Keratinocyte (primary cell): ENCODE results near the gene OAT. TPM values are rescaled to one million over a fixed set of nuclear protein-coding genes. Genes with fewer than 3 reads are reported as not detected.

Source experiments
- DNase-seq: peaks from one replicate; pipeline ENCODE4 v3.0.0-alpha.2; 2011; ENCODE audit warnings: low read depth, missing footprints, low spot score
- FAIRE-seq: peaks from 2 replicates; lab custom pipeline; 2011; peaks lifted over from hg19 to GRCh38; lab: Jason Lieb, UNC
- H2AFZ ChIP-seq: 2 replicates; pipeline ENCODE4 v1.6.0; 2012; ENCODE audit warnings: low read length, control low read depth, inconsistent platforms; ENCODE audit not compliant: control insufficient read depth
- H3K27ac ChIP-seq: 2 replicates; pipeline ENCODE4 v1.5.1; 2011; ENCODE audit warnings: low read length; ENCODE audit not compliant: control insufficient read depth, insufficient read depth
- H3K27me3 ChIP-seq: 3 replicates; pipeline ENCODE4 v1.6.0; 2011; ENCODE audit warnings: low read length; ENCODE audit not compliant: control insufficient read depth, insufficient read depth; ENCODE audit errors: extremely low read depth
- H3K36me3 ChIP-seq, 2 experiments: 2 replicates in 1 of 2; 3 replicates in 1 of 2; pipeline ENCODE4 v1.5.1; 2011; ENCODE audit warnings: low read length in 2 of 2, mild to moderate bottlenecking in 1 of 2; ENCODE audit not compliant: control insufficient read depth in 2 of 2, insufficient read depth in 2 of 2; ENCODE audit errors: extremely low read depth in 1 of 2
- H3K4me1 ChIP-seq: 3 replicates; pipeline ENCODE4 v1.5.1; 2011; ENCODE audit warnings: low read length; ENCODE audit not compliant: control insufficient read depth, insufficient read depth; ENCODE audit errors: extremely low read depth
- H3K4me2 ChIP-seq: 3 replicates; pipeline ENCODE4 v1.6.0; 2011; ENCODE audit warnings: low read depth, low read length; ENCODE audit not compliant: control insufficient read depth, insufficient read depth; ENCODE audit errors: extremely low read depth
- H3K4me3 ChIP-seq, 3 experiments: fragments of 200-600 bp in 1 of 3; sonication (generic) in 1 of 3; 2 replicates in 2 of 3; 3 replicates in 1 of 3; pipeline ENCODE4 v1.5.1; 2011 to 2016; ENCODE audit warnings: low read length in 3 of 3, mild to moderate bottlenecking in 3 of 3, control low read depth in 2 of 3, inconsistent platforms in 1 of 3, low read depth in 1 of 3, mixed read lengths in 1 of 3, mixed run types in 1 of 3, moderate library complexity in 1 of 3; ENCODE audit not compliant: control insufficient read depth in 2 of 3, insufficient read depth in 2 of 3; ENCODE audit errors: extremely low read depth in 1 of 3
- H3K79me2 ChIP-seq: 2 replicates; pipeline ENCODE4 v1.6.0; 2012; ENCODE audit warnings: low read length; ENCODE audit not compliant: control insufficient read depth, insufficient read depth
- H3K9ac ChIP-seq: 3 replicates; pipeline ENCODE4 v1.6.0; 2011; ENCODE audit warnings: low read length; ENCODE audit not compliant: control insufficient read depth, insufficient read depth; ENCODE audit errors: extremely low read depth
- H3K9me1 ChIP-seq: 3 replicates; pipeline ENCODE4 v1.6.0; 2011; ENCODE audit warnings: low read length; ENCODE audit not compliant: control insufficient read depth, insufficient read depth; ENCODE audit errors: extremely low read depth
- H3K9me3 ChIP-seq: 2 replicates; pipeline ENCODE4 v1.5.1; 2012; ENCODE audit warnings: low read depth, low read length; ENCODE audit not compliant: control insufficient read depth
- H4K20me1 ChIP-seq: 3 replicates; pipeline ENCODE4 v1.6.0; 2011; ENCODE audit warnings: low read length; ENCODE audit not compliant: control insufficient read depth, insufficient read depth; ENCODE audit errors: extremely low read depth
- CTCF ChIP-seq, 3 experiments: IDR thresholded peaks in 1 of 3; conservative IDR thresholded peaks in 1 of 3; optimal IDR thresholded peaks in 1 of 3; 2 replicates in 2 of 3; 3 replicates in 1 of 3; pipeline versions ENCODE3 to v1.5.1; 2011; ENCODE audit warnings: low read length in 3 of 3, mild to moderate bottlenecking in 3 of 3, moderate library complexity in 2 of 3, control low read depth in 1 of 3, inconsistent platforms in 1 of 3; ENCODE audit not compliant: insufficient read depth in 2 of 3; ENCODE audit errors: extremely low read depth in 1 of 3
- EZH2 ChIP-seq: IDR thresholded peaks from one replicate; pipeline ENCODE4 v1.6.1; 2012; ENCODE audit warnings: inconsistent platforms, mild to moderate bottlenecking, low read length, moderate library complexity
- dilution Hi-C: fragments of 300-500 bp; cut with MboI; formaldehyde crosslinking; loops from one replicate; pipeline ENCODE4 v1.7.0; 2020; ENCODE audit warnings: low sequenced_read_pairs; ENCODE audit not compliant: extremely low pct_ligation_motif_present
- polyA plus RNA-seq, 5 experiments: library from polyadenylated mRNA; depleted of rRNA in 3 of 5; stranded (reverse) in 3 of 5; stranded (forward) in 1 of 5; unstranded in 1 of 5; fragments of >200 nt; gene quantifications; 1 replicate in 1 of 5; 2 replicates in 3 of 5; 3 replicates in 1 of 5; pipeline versions ENCODE4 v1.2.1 to v1.2.3, GENCODE V29; 2011 to 2012; ENCODE audit warnings: missing spikeins in 2 of 5, low read depth in 1 of 5, low replicate concordance in 1 of 5

The OAT gene
- polyA plus RNA-seq, 1 donor (not counting 4 experiments of a cell fraction or from before 2014, with no cell fraction given): 528 TPM

GRCh38 chr10:124392626-124393342 is 25.9 kb downstream of the OAT start:
- Histone ChIP-seq H3K27me3 (no peaks in the 10 kb centered on the region), H3K4me2 (no peak overlapping the region), H3K4me1 (peaks cover 24% of the 10 kb centered on the region), H3K9ac (no peak overlapping the region), H3K4me3 (no peak overlapping the region), H3K36me3 (peaks cover 3 to 4% of the 10 kb centered on the region in 2 experiments), H3K9me1 (no peaks in the 10 kb centered on the region), H4K20me1 (no peaks in the 10 kb centered on the region), H2AFZ (no peak overlapping the region), H3K9me3 (no peaks in the 10 kb centered on the region), H3K79me2 (no peaks in the 10 kb centered on the region), H3K27ac (no peak overlapping the region)
- FAIRE-seq (no peak), DNase-seq (no peak)
- dilution Hi-C loops: loop anchor here (25.0 kb wide), 1 partner anchor 405 kb away; no protein-coding TSS in a partner anchor
- no peak for TF ChIP-seq EZH2
- no peak for TF ChIP-seq CTCF (optimal IDR thresholded peaks at IDR 0.05 in 1 of 3, IDR thresholded peaks at IDR 0.05 in 1 of 3, conservative IDR thresholded peaks at IDR 0.05 in 1 of 3; ENCODE audit: extremely low read depth in 1 of 3, insufficient read depth in 2 of 3, low read length in 3 of 3)

- no peaks in the 10 kb centered on the region for H3K79me2 ChIP-seq
- H3K27me3 ChIP-seq: no peaks in the 10 kb centered on the region
- no peak overlapping the region for H3K27ac ChIP-seq
- no peaks in the 10 kb centered on the region for H4K20me1 ChIP-seq
- dilution Hi-C loops: loop anchor here (25.0 kb wide), 1 partner anchor 403 kb away; no protein-coding TSS in a partner anchor
- no peaks in the 10 kb centered on the region for H3K36me3 ChIP-seq
- no peaks in the 10 kb centered on the region for H3K9me1 ChIP-seq
- H3K4me1 ChIP-seq: peaks cover 24% of the 10 kb centered on the region
- DNase-seq (no peak), FAIRE-seq (no peak)
- no peak overlapping the region for H3K9ac ChIP-seq
- H3K4me2 ChIP-seq: no peak overlapping the region
- no peak overlapping the region for H2AFZ ChIP-seq
- H3K9me3 ChIP-seq: no peaks in the 10 kb centered on the region
- no peak for TF ChIP-seq CTCF (optimal IDR thresholded peaks at IDR 0.05 in 1 of 3, IDR thresholded peaks at IDR 0.05 in 1 of 3, conservative IDR thresholded peaks at IDR 0.05 in 1 of 3; ENCODE audit: extremely low read depth in 1 of 3, insufficient read depth in 2 of 3, low read length in 3 of 3)
- TF ChIP-seq EZH2: no peak
- H3K4me3 ChIP-seq: no peak overlapping the region
Observed at GRCh38 chr10:124390471-124391187, 28.1 kb downstream of the OAT start.
